ENCODE measurements around the gene OCA2. TPM values are rescaled to one million over a fixed set of nuclear protein-coding genes. Genes with fewer than 3 reads are reported as not detected.

Gene OCA2
- total RNA-seq, 1 experiment from 2014 or later = 0.31 TPM

- Histone ChIP-seq H3K27ac (ENCODE audit: insufficient read length, low read depth, low read length) (no peak overlapping the region), H2BK5ac (ENCODE audit: insufficient read length, low read length) (no peak overlapping the region), H3K27me3 (ENCODE audit: insufficient read depth, low read length) (no peaks in the 10 kb centered on the region), H4K5ac (ENCODE audit: insufficient read length, low read depth, low read length) (no peak overlapping the region), H3K9ac (ENCODE audit: extremely low read depth, insufficient read length, low read length) (no peak overlapping the region), H2AFZ (ENCODE audit: low read length) (no peak overlapping the region), H3K79me2 (ENCODE audit: insufficient read depth, low read length) (no peaks in the 10 kb centered on the region), H3K23me2 (ENCODE audit: insufficient read length, low read depth, low read length, poor library complexity, severe bottlenecking) (no peaks in the 10 kb centered on the region), H3K9me3 (ENCODE audit: control insufficient read depth, low read depth, low read length) (no peaks in the 10 kb centered on the region), H4K20me1 (ENCODE audit: control insufficient read depth, insufficient read depth, insufficient read length) (no peaks in the 10 kb centered on the region), H3K14ac (ENCODE audit: insufficient read depth, low read length) (no peak overlapping the region), H4K91ac (ENCODE audit: insufficient read length, low read depth, low read length) (no peak overlapping the region), H2BK120ac (ENCODE audit: low read depth, low read length, poor library complexity, severe bottlenecking) (no peak overlapping the region), H3K4me2 (ENCODE audit: insufficient read depth, insufficient read length, low read length) (no peak overlapping the region), H3K23ac (ENCODE audit: insufficient read length, low read depth, low read length) (no peak overlapping the region), H3T11ph (ENCODE audit: low read length) (no peak overlapping the region), H3K4me1 (ENCODE audit: insufficient read depth, low read length) (peaks cover 7% of the 10 kb centered on the region), H2AK5ac (ENCODE audit: insufficient read length, low read length) (no peak overlapping the region), H2BK15ac (ENCODE audit: low read depth, low read length) (no peak overlapping the region), H3K18ac (ENCODE audit: insufficient read length, low read depth, low read length) (no peak overlapping the region), H4K8ac (replicated peaks; ENCODE audit: insufficient read length, low read depth, low read length) (no peak overlapping the region), H3K56ac (ENCODE audit: insufficient read length, low read depth, low read length) (no peak overlapping the region), H3K4ac (ENCODE audit: low read depth, low read length) (no peak overlapping the region), H3K79me1 (ENCODE audit: insufficient read depth, low read depth, low read length, poor library complexity, severe bottlenecking) (no peaks in the 10 kb centered on the region), H2BK20ac (ENCODE audit: low read depth, low read length, poor library complexity, severe bottlenecking) (no peak overlapping the region), H2BK12ac (ENCODE audit: insufficient read length, low read depth, low read length) (no peak overlapping the region)
- Mint-ChIP-seq H3K36me3 (ENCODE audit: insufficient read depth in 1 of 3, low read depth in 3 of 3) (peaks cover 7 to 19% (median 18%) of the 10 kb centered on the region in 3 experiments), H3K27me3 (ENCODE audit: low read depth) (no peaks in the 10 kb centered on the region), H3K9me3 (peaks cover 17 to 24% of the 10 kb centered on the region in 2 experiments), H3K27ac (no peak overlapping the region), H3K4me3 (no peak overlapping the region), H3K4me1 (peaks cover 15 to 26% of the 10 kb centered on the region in 2 experiments)
- TF ChIP-seq CTCF (conservative IDR thresholded peaks at IDR 0.05) = no peak
- WGBS (ENCODE audit: extremely low coverage, insufficient read length, low lambda C conversion rate) = no CpG with 5 or more reads among the region's 4 CpGs
- no peak for DNase-seq
These were observed 163.8 kb downstream of the OCA2 start for GRCh38 chr15:27935328-27935727.

Data from H9 (cell line).